SHP77 (cell line): ENCODE data around the gene IGLON5.
A peak's percentile ranks its signal among the peaks of the same experiment; 100 is the strongest.

Source experiments
- DNase-seq, 2 experiments: peaks; one replicate each; lab custom pipeline; 2025; lab: John Stamatoyannopoulos, UW

Gene IGLON5

GRCh38 chr19:51364200-51365106 lies 53.0 kb downstream of the IGLON5 start:
- no peak for DNase-seq

- no peak for DNase-seq
Measured at GRCh38 chr19:51365211-51365964, 53.9 kb downstream of the IGLON5 start.

- DNase-seq, result no peak
Measured at GRCh38 chr19:51365965-51366388, 54.5 kb downstream of the IGLON5 start, which contains the start of gene ETFB. TSS of gene ETFB (minus strand) at chr19:51366388. CDS start at chr19:51366326, 62 bp downstream.

GRCh38 chr19:51366389-51367254 lies 55.2 kb downstream of the IGLON5 start:
- DNase-seq, result peak; percentile 95 to 96

- DNase-seq, result no peak
Measured at GRCh38 chr19:51367255-51367564, 55.8 kb downstream of the IGLON5 start.

- peak; percentile 94 to 96 for DNase-seq
Measured at GRCh38 chr19:51367565-51368365, 56.3 kb downstream of the IGLON5 start.

- no peak for DNase-seq
Measured at GRCh38 chr19:51368366-51369282, 57.2 kb downstream of the IGLON5 start, which contains the start of gene CLDND2. TSS of gene CLDND2 (minus strand) at chr19:51369003. CDS start at chr19:51368577, 426 bp downstream.

- no peak for DNase-seq
Measured at GRCh38 chr19:51370230-51370629, 58.8 kb downstream of the IGLON5 start.

- DNase-seq, result no peak
Measured at GRCh38 chr19:51371186-51371690, 59.8 kb downstream of the IGLON5 start.

GRCh38 chr19:51372021-51372648 lies 60.7 kb downstream of the IGLON5 start:
- no peak for DNase-seq

- no peak for DNase-seq
Measured at GRCh38 chr19:51372649-51373504, 61.4 kb downstream of the IGLON5 start, which contains the start of gene NKG7. TSS of gene NKG7 (minus strand) at chr19:51372654. CDS start at chr19:51372535, 119 bp downstream.

GRCh38 chr19:51375504-51376221 lies 64.2 kb downstream of the IGLON5 start:
- DNase-seq, result no peak

GRCh38 chr19:51377422-51377821 lies 66.0 kb downstream of the IGLON5 start:
- no peak for DNase-seq

- DNase-seq, result no peak
Measured at GRCh38 chr19:51380379-51380778, 68.9 kb downstream of the IGLON5 start.
